Measurements from ENCODE around the gene TRIM71. TPM values are rescaled to one million over a fixed set of nuclear protein-coding genes. Genes with fewer than 3 reads are reported as not detected.

The TRIM71 gene
- total and polyA plus RNA-seq, 2 of the 13 experiments (the other 11 are each of a cell fraction or from before 2014, with no cell fraction given): 21.7 to 76.9 TPM

GRCh38 chr3:32825601-32826375 lies 8.0 kb downstream of the TRIM71 start (continued):
- no peak for TF ChIP-seq DNMT1 (CRISPR knock-in tag; IDR thresholded peaks at IDR 0.05)
- no peak for TF ChIP-seq ZNF124 (CRISPR knock-in tag; IDR thresholded peaks at IDR 0.05)
- TF ChIP-seq ZSCAN30 (CRISPR knock-in tag; IDR thresholded peaks at IDR 0.05): 0 out of 2 replicates have a peak, but pooled peaks have one; percentile 53
- TF ChIP-seq BCLAF1 (IDR thresholded peaks at IDR 0.05): no peak
- no peak for TF ChIP-seq ZNF34 (CRISPR knock-in tag; IDR thresholded peaks at IDR 0.05; ENCODE audit: borderline replicate concordance)
- no peak for TF ChIP-seq HIC2 (CRISPR knock-in tag; IDR thresholded peaks at IDR 0.05; ENCODE audit: low read depth)
- peak; percentile 35; the same call in 1 of the 2 replicates for TF ChIP-seq PAXIP1 (CRISPR knock-in tag; conservative IDR thresholded peaks at IDR 0.05)
- no peak for TF ChIP-seq MLXIP (CRISPR knock-in tag; IDR thresholded peaks at IDR 0.05; ENCODE audit: borderline replicate concordance)
- no peak for TF ChIP-seq ZNF691 (CRISPR knock-in tag; IDR thresholded peaks at IDR 0.05; ENCODE audit: borderline replicate concordance, low read depth)
- TF ChIP-seq FOXJ3 (CRISPR knock-in tag; IDR thresholded peaks at IDR 0.05; ENCODE audit: borderline replicate concordance): 0 out of 2 replicates have a peak, but pooled peaks have one; percentile 18
- TF ChIP-seq NFE2L2 (IDR thresholded peaks at IDR 0.05; ENCODE audit: low read length): no peak
- no peak for TF ChIP-seq PAF1 (CRISPR knock-in tag; IDR thresholded peaks at IDR 0.05)
- no peak for TF ChIP-seq ZBTB21 (CRISPR knock-in tag; IDR thresholded peaks at IDR 0.05)
- no peak for TF ChIP-seq POGZ (CRISPR knock-in tag; IDR thresholded peaks at IDR 0.05)
- 0 out of 2 replicates have a peak, but pooled peaks have one; percentile 21 for TF ChIP-seq REPIN1 (CRISPR knock-in tag; IDR thresholded peaks at IDR 0.05; ENCODE audit: borderline replicate concordance, low read depth)

Measured in HepG2 (cell line).